K562 (cell line): ENCODE results near the gene LSM12.

ENCODE experiments used
- CEBPB ChIP-seq: fragments of 450-650 bp; IDR thresholded peaks from 2 replicates; pipeline ENCODE4 v1.6.1; 2016; ENCODE audit warnings: missing genetic modification characterization, missing compliant biosample characterization
- CTCF ChIP-seq, 3 experiments: IDR thresholded peaks in 2 of 3; conservative IDR thresholded peaks in 1 of 3; 2 replicates each; pipeline ENCODE4 v1.5.1; 2011 to 2012; ENCODE audit warnings: low read length in 3 of 3, mild to moderate bottlenecking in 3 of 3, control low read depth in 2 of 3, improper control_type of control experiment in 1 of 3, inconsistent platforms in 1 of 3, low read depth in 1 of 3, mixed read lengths in 1 of 3, moderate library complexity in 1 of 3; ENCODE audit not compliant: insufficient read depth in 2 of 3
- E2F1 ChIP-seq: sonication (generic); formaldehyde crosslinking; IDR thresholded peaks from 2 replicates; pipeline ENCODE4 v1.8.1; 2023; ENCODE audit warnings: mild to moderate bottlenecking, missing genetic modification reagents, moderate library complexity
- HCFC1 ChIP-seq: IDR thresholded peaks from 2 replicates; pipeline ENCODE4 v1.6.1; 2012; ENCODE audit warnings: low read depth, low read length, improper control_type of control experiment
- POLR2A ChIP-seq: fragments of 450-650 bp; conservative IDR thresholded peaks from 2 replicates; pipeline ENCODE4 v1.6.1; 2016
- RNF2 ChIP-seq: sonication (generic); IDR thresholded peaks from 2 replicates; pipeline ENCODE4 v1.6.1; 2016
- SIN3A ChIP-seq, 2 experiments: fragments of 150-350 bp in 1 of 2; IDR thresholded peaks; 2 replicates each; pipeline ENCODE4 v1.6.1; 2011 to 2016; ENCODE audit warnings: borderline replicate concordance in 2 of 2, low read depth in 2 of 2, low read length in 2 of 2, mild to moderate bottlenecking in 2 of 2, moderate library complexity in 2 of 2; ENCODE audit not compliant: control insufficient read depth in 1 of 2
- SMARCC2 ChIP-seq: fragments of 450-650 bp; IDR thresholded peaks from 2 replicates; pipeline ENCODE4 v1.6.1; 2017; ENCODE audit warnings: antibody characterized with exemption, moderate library complexity, mild to moderate bottlenecking, low read depth
- SMC3 ChIP-seq: conservative IDR thresholded peaks from 2 replicates; pipeline ENCODE4 v1.6.1; 2011; ENCODE audit warnings: low read depth, low read length, improper control_type of control experiment; ENCODE audit not compliant: insufficient read depth
- SUPT5H ChIP-seq: fragments of 450-650 bp; IDR thresholded peaks from 2 replicates; pipeline ENCODE4 v1.6.1; 2016
- TBL1XR1 ChIP-seq, 2 experiments: IDR thresholded peaks; 2 replicates each; pipeline ENCODE4 v1.6.1; 2012; ENCODE audit warnings: improper control_type of control experiment in 2 of 2, low read length in 2 of 2, mild to moderate bottlenecking in 1 of 2
- ZNF165 ChIP-seq: fragments of 250-450 bp; sonication (Bioruptor Pico); IDR thresholded peaks from 2 replicates; pipeline ENCODE4 v1.4.0; 2020; ENCODE audit warnings: borderline replicate concordance
- ZNF318 ChIP-seq, 2 experiments: fragments of 450-650 bp; IDR thresholded peaks; 2 replicates each; pipeline ENCODE4 v1.6.1; 2016; ENCODE audit warnings: mild to moderate bottlenecking in 2 of 2, borderline replicate concordance in 1 of 2, low read depth in 1 of 2, moderate library complexity in 1 of 2

- no peak for TF ChIP-seq TBL1XR1 (IDR thresholded peaks at IDR 0.05; ENCODE audit: low read length in 2 of 2)
- no peak for TF ChIP-seq HCFC1
- no peak for TF ChIP-seq POLR2A
- no peak for TF ChIP-seq CEBPB (tag)
- no peak for TF ChIP-seq SMARCC2
- TF ChIP-seq SUPT5H, result no peak
- no peak for TF ChIP-seq SMC3
- no peak for TF ChIP-seq E2F1
- no peak for TF ChIP-seq RNF2
- TF ChIP-seq SIN3A (IDR thresholded peaks at IDR 0.05; ENCODE audit: borderline replicate concordance in 2 of 2, control insufficient read depth in 1 of 2, low read depth in 2 of 2, low read length in 2 of 2), result no peak
- TF ChIP-seq ZNF165 (CRISPR knock-in tag), result no peak
- no peak for TF ChIP-seq ZNF318 (IDR thresholded peaks at IDR 0.05; ENCODE audit: borderline replicate concordance in 1 of 2, low read depth in 1 of 2)
- no peak for TF ChIP-seq CTCF (IDR thresholded peaks at IDR 0.05 in 2 of 3, conservative IDR thresholded peaks at IDR 0.05 in 1 of 3; ENCODE audit: insufficient read depth in 2 of 3, low read depth in 1 of 3, low read length in 3 of 3)
These were observed 1.1 kb upstream of the LSM12 start for GRCh38 chr17:44067545-44067940.
